22Rv1 (cell line): ENCODE results near the gene RNF5.
A peak's percentile ranks its signal among the peaks of the same experiment; 100 is the strongest.

Source experiments
- CTCF ChIP-seq: fragments of 450-650 bp; IDR thresholded peaks from 2 replicates; pipeline ENCODE4 v1.5.1; 2017; ENCODE audit warnings: mild to moderate bottlenecking
- ZFX ChIP-seq: fragments of 450-650 bp; IDR thresholded peaks from 2 replicates; pipeline ENCODE4 v1.6.1; 2017; ENCODE audit warnings: antibody characterized with exemption, borderline replicate concordance

GRCh38 chr6:32166411-32167061, 11.7 kb upstream of the RNF5 start:
- TF ChIP-seq CTCF (peak; percentile 22; the same call in 1 of the 2 replicates), ZFX (no peak)
